H7 (cell line): Measurements from ENCODE around the gene ATRX. TPM values are rescaled to one million over a fixed set of nuclear protein-coding genes. Genes with fewer than 3 reads are reported as not detected.
"Not testable (repeated sequence)": the region's sequence is repeated elsewhere in the genome, so short reads cannot be mapped to it uniquely, and the experiment has no call there.

Experiments used
- DNase-seq: peaks from one replicate; pipeline ENCODE4 v3.0.0; 2012
- H3K27me3 ChIP-seq: 2 replicates; pipeline ENCODE4 v1.6.0; 2011; ENCODE audit warnings: mild to moderate bottlenecking, low read length; ENCODE audit not compliant: control insufficient read depth, insufficient read depth
- H3K36me3 ChIP-seq: replicated peaks from 2 replicates; pipeline ENCODE4 v1.5.1; 2011; ENCODE audit warnings: low read length; ENCODE audit not compliant: control insufficient read depth, insufficient read depth
- H3K4me3 ChIP-seq: 2 replicates; pipeline ENCODE4 v1.5.1; 2011; ENCODE audit warnings: low read depth, mild to moderate bottlenecking, control low read depth, low read length, moderate library complexity; ENCODE audit not compliant: insufficient read depth
- total RNA-seq: library from RNA; depleted of rRNA; stranded (reverse); fragments of >200 nt; shearing (Covaris generic); gene quantifications from 2 replicates; pipeline ENCODE4 v1.2.3, GENCODE V29; 2014

The ATRX gene
- total RNA-seq, 1 experiment from 2014 or later: 24.5 TPM

- H3K36me3 ChIP-seq: no peaks in the 10 kb centered on the region; the same call in 1 of the 2 replicates
- no peaks in the 10 kb centered on the region for H3K27me3 ChIP-seq
- DNase-seq: no peak
- H3K4me3 ChIP-seq: no peak overlapping the region
These were observed 91.5 kb downstream of the ATRX start for GRCh38 chrX:77694491-77694890.

GRCh38 chrX:77693594-77693993, 92.4 kb downstream of the ATRX start:
- DNase-seq: no peak
- Histone ChIP-seq H3K27me3 (no peaks in the 10 kb centered on the region), H3K4me3 (no peak overlapping the region), H3K36me3 (no peaks in the 10 kb centered on the region; the same call in 1 of the 2 replicates)

GRCh38 chrX:77691916-77692315, 94.1 kb downstream of the ATRX start:
- Histone ChIP-seq H3K4me3 (no peak overlapping the region), H3K27me3 (no peaks in the 10 kb centered on the region), H3K36me3 (no peaks in the 10 kb centered on the region; the same call in 1 of the 2 replicates)
- no peak for DNase-seq

GRCh38 chrX:77689376-77689775, 96.6 kb downstream of the ATRX start:
- no peak overlapping the region for H3K4me3 ChIP-seq
- H3K36me3 ChIP-seq: no peaks in the 10 kb centered on the region; the same call in 1 of the 2 replicates
- no peak for DNase-seq
- H3K27me3 ChIP-seq: no peaks in the 10 kb centered on the region

- H3K27me3 ChIP-seq, H3K36me3 ChIP-seq, H3K4me3 ChIP-seq, DNase-seq: not testable (repeated sequence)
These were observed 100.3 kb downstream of the ATRX start for GRCh38 chrX:77685683-77686082.

- no peaks in the 10 kb centered on the region; the same call in 1 of the 2 replicates for H3K36me3 ChIP-seq
- DNase-seq: no peak
- H3K4me3 ChIP-seq: no peak overlapping the region
- no peaks in the 10 kb centered on the region for H3K27me3 ChIP-seq
These were observed 106.9 kb downstream of the ATRX start for GRCh38 chrX:77679144-77679543.

- Histone ChIP-seq H3K36me3 (no peaks in the 10 kb centered on the region; the same call in 1 of the 2 replicates), H3K4me3 (no peak overlapping the region), H3K27me3 (no peaks in the 10 kb centered on the region)
- DNase-seq: no peak
These were observed 110.0 kb downstream of the ATRX start for GRCh38 chrX:77675986-77676385.

- no peak overlapping the region for H3K4me3 ChIP-seq
- no peak for DNase-seq
- H3K36me3 ChIP-seq: no peaks in the 10 kb centered on the region
- no peaks in the 10 kb centered on the region for H3K27me3 ChIP-seq
These were observed 117.4 kb downstream of the ATRX start for GRCh38 chrX:77668391-77669237.

- Histone ChIP-seq H3K36me3 (peaks cover 1% of the 10 kb centered on the region), H3K4me3 (no peak overlapping the region), H3K27me3 (no peaks in the 10 kb centered on the region)
- DNase-seq: no peak
These were observed 127.1 kb downstream of the ATRX start for GRCh38 chrX:77658886-77659285.

- Histone ChIP-seq H3K36me3 (peaks cover 2% of the 10 kb centered on the region), H3K27me3 (no peaks in the 10 kb centered on the region), H3K4me3 (no peak overlapping the region)
- no peak for DNase-seq
These were observed 133.9 kb downstream of the ATRX start for GRCh38 chrX:77652095-77652494.

GRCh38 chrX:77640702-77641101, 145.3 kb downstream of the ATRX start:
- Histone ChIP-seq H3K27me3 (no peaks in the 10 kb centered on the region), H3K36me3 (no peaks in the 10 kb centered on the region; the same call in 1 of the 2 replicates), H3K4me3 (no peak overlapping the region)
- no peak for DNase-seq

GRCh38 chrX:77639820-77640219, 146.2 kb downstream of the ATRX start:
- DNase-seq: no peak
- H3K4me3 ChIP-seq: no peak overlapping the region
- no peaks in the 10 kb centered on the region for H3K27me3 ChIP-seq
- H3K36me3 ChIP-seq: no peaks in the 10 kb centered on the region

GRCh38 chrX:77638397-77638796, 147.6 kb downstream of the ATRX start:
- Histone ChIP-seq H3K27me3 (no peaks in the 10 kb centered on the region), H3K4me3 (no peak overlapping the region), H3K36me3 (no peaks in the 10 kb centered on the region)
- DNase-seq: no peak

GRCh38 chrX:77635373-77635772, 150.6 kb downstream of the ATRX start:
- no peak for DNase-seq
- Histone ChIP-seq H3K4me3 (no peak overlapping the region), H3K36me3 (no peaks in the 10 kb centered on the region; the same call in 1 of the 2 replicates), H3K27me3 (no peaks in the 10 kb centered on the region)

- H3K4me3 ChIP-seq: no peak overlapping the region
- H3K36me3 ChIP-seq: no peaks in the 10 kb centered on the region; the same call in 1 of the 2 replicates
- no peaks in the 10 kb centered on the region for H3K27me3 ChIP-seq
- no peak for DNase-seq
These were observed 157.6 kb downstream of the ATRX start for GRCh38 chrX:77628294-77629025.
